Adrenal gland (tissue), 12 donors: Measurements from ENCODE around the gene DLG2. TPM values are rescaled to one million over a fixed set of nuclear protein-coding genes. Genes with fewer than 3 reads are reported as not detected.

ENCODE experiments used
- DNase-seq, 7 donors: peaks; one replicate each; pipeline ENCODE4 v3.0.0-alpha.2; 2019 to 2020
- H3K27ac ChIP-seq, 5 donors: fragments of 200-600 bp; sonication (generic) in 4 of 5; 1 replicate in 3 of 5; 2 replicates in 2 of 5; pipeline versions ENCODE4 v1.5.1 to v1.8.0; 2016 to 2020; ENCODE audit warnings: mild to moderate bottlenecking in 1 of 5
- H3K27me3 ChIP-seq: fragments of 200-600 bp; 2 replicates; pipeline ENCODE4 v1.8.0; 2021
- H3K36me3 ChIP-seq, 2 donors: fragments of 200-600 bp; replicated peaks in 1 of 2; 1 replicate in 1 of 2; 2 replicates in 1 of 2; pipeline versions ENCODE4 v1.5.1 to v1.8.0; 2018 to 2022
- H3K4me1 ChIP-seq, 2 donors: fragments of 200-600 bp; replicated peaks in 1 of 2; 1 replicate in 1 of 2; 2 replicates in 1 of 2; pipeline versions ENCODE4 v1.5.1 to v1.8.0; 2018 to 2021
- H3K4me3 ChIP-seq, 4 donors: fragments of 200-600 bp; sonication (generic) in 3 of 4; one replicate each; pipeline ENCODE4 v1.5.1; 2016 to 2018
- H3K9me3 ChIP-seq, 3 donors: fragments of 200-600 bp; sonication (generic) in 1 of 3; replicated peaks in 1 of 3; 1 replicate in 2 of 3; 2 replicates in 1 of 3; pipeline versions ENCODE4 v1.5.1 to v1.8.0; 2016 to 2021
- CTCF ChIP-seq, 6 experiments: fragments of 450-650 bp in 4 of 6; fragments of 200-600 bp in 2 of 6; sonication (generic) in 1 of 6; IDR thresholded peaks; 1 replicate in 5 of 6; 2 replicates in 1 of 6; pipeline versions ENCODE4 v1.5.1 to v1.8.0; 2016 to 2021; ENCODE audit warnings: antibody characterized with exemption in 6 of 6, mild to moderate bottlenecking in 2 of 6, moderate library complexity in 1 of 6
- POLR2A ChIP-seq, 2 donors: fragments of 450-650 bp; IDR thresholded peaks; one replicate each; pipeline ENCODE4 v1.6.1; 2017; ENCODE audit warnings: antibody characterized with exemption in 2 of 2, mild to moderate bottlenecking in 2 of 2, moderate library complexity in 1 of 2
- WGBS, 4 donors: extraction: QIAGEN DNeasy Blood & Tissue Kit in 2 of 4; methylation state at CpG; one replicate each; pipeline versions ENCODE4 v1.1.5 to v1.1.7; 2013 to 2017; 5-methylcytosine and 5-hydroxymethylcytosine counted together
- intact Hi-C, 2 donors: fragments of 100-400 bp; cut with DNase I; formaldehyde crosslinking; loops; one replicate each; pipeline versions ENCODE4 v1.14.1 to v1.15.0; 2022 to 2023
- polyA plus RNA-seq, 3 donors: library from polyadenylated mRNA; stranded (reverse); fragments of 200-250 nt in 2 of 3; fragments of 350-450 nt in 1 of 3; fragmentation: Illumina TruSeq in 1 of 3; extraction: RNeasy Lipid Tissue Mini Kit (QIAGEN cat#74804) in 1 of 3; gene quantifications; one replicate each; pipeline ENCODE4 v1.2.3, GENCODE V29; 2013 to 2014
- total RNA-seq, 9 donors: library from RNA; depleted of rRNA in 4 of 9; stranded (reverse); fragments of >200 nt in 4 of 9; fragments of 120-200 nt in 1 of 9; fragmentation: NEBNext Ultra II Directional in 1 of 9; extraction: Animal tissue kit (Norgen Biotek cat#: 25700) in 1 of 9; gene quantifications; one replicate each; pipeline versions ENCODE4 v1.1.0 to v1.2.4, GENCODE V29; 2013 to 2023
- donor health status: healthy with polysubstance abuse.
- donor health status: Bipolar disorder and iron deficiency.
- donor health status: DM: yes; HTN: yes; CAD: no.
- donor health status: DM: no; HTN: no; CAD: no.
- donor health status: DM: no; HTN: no; CAD: no.
- donor health status: DM: yes; HTN: yes; CAD: no.

DLG2 gene
- total and polyA plus RNA-seq, 12 donors = 8.3 to 101 (median 37.5) TPM

- no peak overlapping the region for H3K4me3 ChIP-seq
- H3K9me3 ChIP-seq = no peaks in the 10 kb centered on the region
- H3K36me3 ChIP-seq = no peaks in the 10 kb centered on the region
- H3K4me1 ChIP-seq = peaks cover 14 to 34% of the 10 kb centered on the region in 2 donors
- 49 to 66% (median 59%) methylated on average over 4 of the region's 4 CpGs for WGBS, 4 donors
- intact Hi-C loops = no loop called here
- peak overlapping the region in 4 of 5 donors; percentile 23 to 74 (median 48) for H3K27ac ChIP-seq
- peak in 5 of 7 donors; percentile 21 to 70 (median 31) for DNase-seq
- TF ChIP-seq CTCF (IDR thresholded peaks at IDR 0.05) (no peak), POLR2A (IDR thresholded peaks at IDR 0.05) (no peak)
- no peaks in the 10 kb centered on the region for H3K27me3 ChIP-seq
These were observed 1761.3 kb downstream of the DLG2 start for GRCh38 chr11:83865636-83866461.

- no peak for TF ChIP-seq POLR2A (IDR thresholded peaks at IDR 0.05)
- no peak for TF ChIP-seq CTCF (IDR thresholded peaks at IDR 0.05)
- Histone ChIP-seq H3K4me3 (no peak overlapping the region), H3K27ac (peak overlapping the region in 4 of 5 donors; percentile 23 to 74 (median 33)), H3K36me3 (no peaks in the 10 kb centered on the region), H3K9me3 (no peaks in the 10 kb centered on the region), H3K4me1 (peaks cover 14 to 34% of the 10 kb centered on the region in 2 donors), H3K27me3 (no peaks in the 10 kb centered on the region)
- intact Hi-C loops = no loop called here
- no peak for DNase-seq
- WGBS, 4 donors = 54 to 74% (median 66%) methylated on average over 4 of the region's 4 CpGs
These were observed 1762.6 kb downstream of the DLG2 start for GRCh38 chr11:83864412-83865057.

- DNase-seq = no peak
- no peaks in the 10 kb centered on the region for H3K27me3 ChIP-seq
- H3K9me3 ChIP-seq = no peaks in the 10 kb centered on the region
- H3K4me1 ChIP-seq = peaks cover 14 to 27% of the 10 kb centered on the region in 2 donors
- peak overlapping the region in 1 of 5 donors; percentile 35 for H3K27ac ChIP-seq
- TF ChIP-seq POLR2A (IDR thresholded peaks at IDR 0.05) (no peak), CTCF (IDR thresholded peaks at IDR 0.05) (no peak)
- H3K4me3 ChIP-seq = no peak overlapping the region
- no peaks in the 10 kb centered on the region for H3K36me3 ChIP-seq
- 45 to 54% (median 49%) methylated on average over 2 of the region's 2 CpGs for WGBS, 4 donors
- intact Hi-C loops = no loop called here
These were observed 1763.9 kb downstream of the DLG2 start for GRCh38 chr11:83863272-83863671.

GRCh38 chr11:83862691-83863090, 1764.5 kb downstream of the DLG2 start:
- Histone ChIP-seq H3K4me3 (no peak overlapping the region), H3K36me3 (no peaks in the 10 kb centered on the region), H3K27me3 (no peaks in the 10 kb centered on the region), H3K27ac (peak overlapping the region in 1 of 5 donors; percentile 35), H3K4me1 (peaks cover 14 to 26% of the 10 kb centered on the region in 2 donors), H3K9me3 (no peaks in the 10 kb centered on the region)
- DNase-seq = peak in 1 of 7 donors; percentile 21
- no peak for TF ChIP-seq CTCF (IDR thresholded peaks at IDR 0.05)
- TF ChIP-seq POLR2A (IDR thresholded peaks at IDR 0.05) = no peak
- intact Hi-C loops = no loop called here
- WGBS, 4 donors = 50 to 78% (median 57%) methylated on average over 1 of the region's 1 CpG
